Astrocyte of the spinal cord (primary cell): Measurements from ENCODE around the gene C11orf71.

ENCODE experiments used
- DNase-seq: peaks from one replicate; pipeline ENCODE4 v3.0.0; 2011; ENCODE audit warnings: low read depth, low spot score
- H3K4me3 ChIP-seq: 2 replicates; pipeline ENCODE4 v1.5.1; 2011; ENCODE audit warnings: low read depth, mild to moderate bottlenecking, low read length, moderate library complexity
- CTCF ChIP-seq: IDR thresholded peaks from 2 replicates; pipeline ENCODE4 v1.5.1; 2012; ENCODE audit warnings: low read depth, mild to moderate bottlenecking, low read length, inconsistent platforms
- in situ Hi-C: cut with HindIII; loops from 2 replicates; pipeline ENCODE4 v1.10.0; 2017; ENCODE audit warnings: low sequenced_read_pairs

The C11orf71 gene

DNA sequence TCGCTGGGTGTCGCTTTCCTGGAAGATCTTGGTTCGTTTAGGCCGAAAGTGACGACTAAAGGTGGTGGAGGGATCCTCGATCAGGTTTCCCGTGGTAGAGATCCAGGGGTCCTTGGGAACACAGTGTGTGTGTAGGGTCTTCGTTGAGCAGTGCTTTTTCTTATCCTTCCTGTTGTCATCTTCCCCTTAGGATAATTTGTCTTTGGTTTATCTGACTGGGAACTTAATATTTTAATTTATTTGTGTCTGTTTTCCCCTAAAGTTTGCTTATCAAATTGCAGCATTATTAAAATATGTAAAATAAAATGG lies 558 bp upstream of the C11orf71 start:
- H3K4me3 ChIP-seq: peak overlapping the region; percentile 96
- in situ Hi-C loops: no loop called here
- no peak for DNase-seq
- no peak for TF ChIP-seq CTCF

DNA sequence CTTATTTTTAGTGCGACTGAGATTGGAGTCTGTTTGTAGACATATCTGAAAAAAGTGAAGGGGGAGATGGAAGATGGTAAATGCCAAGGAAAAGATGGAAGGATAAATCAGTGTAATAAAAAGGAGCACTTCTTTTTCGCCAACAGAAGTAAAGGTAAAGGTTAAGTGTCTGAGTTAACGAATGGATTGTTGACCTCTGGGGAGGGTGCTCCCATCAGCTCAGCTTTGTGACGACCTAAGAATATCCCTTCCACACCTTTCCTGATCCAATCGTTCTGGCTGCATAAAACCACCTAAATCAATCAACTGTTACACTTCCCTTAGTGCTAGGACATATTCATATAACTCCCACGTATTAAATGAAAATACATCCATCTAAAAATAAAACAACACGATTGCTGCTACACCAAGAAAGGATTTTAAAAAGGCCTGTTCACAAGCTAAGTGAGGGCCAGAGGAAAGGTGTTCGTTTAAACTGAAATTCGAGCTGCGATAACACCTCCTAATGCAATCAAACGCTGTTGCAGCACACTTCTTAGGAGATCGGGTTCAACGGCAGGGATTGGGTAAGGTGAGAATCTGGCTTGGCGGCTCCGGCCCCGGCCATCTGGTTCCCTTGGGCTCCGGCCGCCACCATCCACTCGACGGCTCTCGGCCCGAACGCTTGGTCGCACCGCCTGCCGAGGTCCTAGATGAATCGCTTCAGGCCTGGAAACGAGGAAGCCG lies 658 bp downstream of the C11orf71 start:
- no peak for DNase-seq
- in situ Hi-C loops: no loop called here
- TF ChIP-seq CTCF: no peak
- peak overlapping the region; percentile 96 for H3K4me3 ChIP-seq

DNA sequence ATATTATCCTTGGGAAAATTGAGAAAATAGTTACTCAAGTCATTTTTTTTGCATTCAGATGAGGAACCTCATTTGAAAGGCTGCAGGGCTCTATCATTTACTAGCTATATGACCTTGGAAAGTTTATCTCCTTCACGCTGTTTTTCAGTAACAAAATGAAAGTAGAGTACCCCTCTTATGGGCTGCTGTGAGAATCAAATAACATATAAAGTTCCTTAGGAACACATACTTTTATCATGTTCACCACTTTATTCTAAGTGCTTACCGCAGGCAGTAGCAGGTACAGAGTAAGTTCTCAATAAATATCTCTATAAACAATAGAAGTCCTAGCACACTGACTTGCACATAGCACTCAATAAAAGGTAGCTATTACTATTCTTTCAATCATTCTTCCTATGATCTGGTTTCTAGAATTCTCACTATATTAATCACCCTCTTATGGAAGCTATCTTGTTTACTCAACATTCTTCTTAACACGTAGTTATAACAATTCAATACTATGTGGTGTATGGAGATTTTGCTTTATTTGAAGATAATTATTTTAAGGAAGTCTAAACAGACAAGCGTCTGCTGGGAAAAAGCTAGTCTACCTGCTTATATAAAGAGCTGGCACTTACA lies 1.9 kb downstream of the C11orf71 start:
- DNase-seq: no peak
- in situ Hi-C loops: no loop called here
- TF ChIP-seq CTCF: no peak
- H3K4me3 ChIP-seq: no peak overlapping the region

DNA sequence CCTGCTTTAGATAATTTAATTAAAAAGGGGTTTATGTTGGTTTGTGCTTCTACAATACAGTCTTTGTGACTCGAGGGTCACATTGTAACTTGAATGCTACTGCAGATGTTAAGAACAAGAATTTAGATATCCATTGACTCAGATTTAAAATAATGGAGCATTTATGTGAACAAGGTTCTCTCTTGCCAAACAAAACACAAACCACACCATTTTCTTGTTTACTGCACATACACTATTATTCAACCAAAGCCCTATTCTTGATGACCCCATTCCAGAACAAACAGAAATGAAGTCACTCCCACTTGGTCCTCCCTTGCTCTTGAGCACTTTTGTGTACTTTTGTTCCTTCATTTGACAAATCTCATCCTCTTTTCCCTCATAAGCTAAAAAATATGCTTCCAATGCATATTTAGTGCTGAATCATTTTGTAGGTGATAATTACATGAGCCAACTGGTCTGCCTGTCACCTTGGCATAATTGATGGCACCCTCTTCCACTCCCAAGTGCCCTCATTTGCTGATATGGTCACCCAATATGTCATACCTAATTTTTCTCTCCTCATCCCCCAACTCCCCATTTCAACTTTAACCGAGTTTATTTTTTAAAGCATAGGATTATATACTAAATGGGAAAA lies 2.8 kb downstream of the C11orf71 start:
- in situ Hi-C loops: no loop called here
- no peak overlapping the region for H3K4me3 ChIP-seq
- DNase-seq: no peak
- no peak for TF ChIP-seq CTCF

DNA sequence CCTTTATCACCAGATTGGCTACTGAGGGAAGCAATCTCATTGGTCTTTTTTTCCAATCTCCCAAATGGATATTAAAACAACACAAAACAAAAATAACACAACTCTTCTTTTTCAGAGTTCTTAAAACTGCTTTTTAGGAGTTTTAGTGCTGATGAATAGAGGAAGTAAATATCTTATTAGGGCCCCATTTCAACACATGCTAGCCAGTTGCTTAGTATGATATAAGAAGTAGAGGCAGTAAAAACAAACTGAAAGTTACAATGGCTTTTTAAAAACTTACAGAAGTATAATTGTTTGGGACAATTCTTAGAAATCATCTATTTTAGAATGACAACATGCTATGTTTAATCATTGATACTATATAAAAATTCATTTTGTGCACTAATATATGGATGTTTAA lies 3.4 kb downstream of the C11orf71 start:
- TF ChIP-seq CTCF: no peak
- H3K4me3 ChIP-seq: no peak overlapping the region
- no peak for DNase-seq
- in situ Hi-C loops: no loop called here

GRCh38 chr11:114395736-114396135 lies 4.6 kb downstream of the C11orf71 start:
- TF ChIP-seq CTCF: peak; percentile 36
- in situ Hi-C loops: no loop called here
- DNase-seq: no peak
- H3K4me3 ChIP-seq: no peak overlapping the region
